ENCODE data around the gene SLC29A4. TPM values are rescaled to one million over a fixed set of nuclear protein-coding genes. Genes with fewer than 3 reads are reported as not detected.

Gene SLC29A4
- total RNA-seq, 1 donor from 2014 or later: 120 TPM

DNA sequence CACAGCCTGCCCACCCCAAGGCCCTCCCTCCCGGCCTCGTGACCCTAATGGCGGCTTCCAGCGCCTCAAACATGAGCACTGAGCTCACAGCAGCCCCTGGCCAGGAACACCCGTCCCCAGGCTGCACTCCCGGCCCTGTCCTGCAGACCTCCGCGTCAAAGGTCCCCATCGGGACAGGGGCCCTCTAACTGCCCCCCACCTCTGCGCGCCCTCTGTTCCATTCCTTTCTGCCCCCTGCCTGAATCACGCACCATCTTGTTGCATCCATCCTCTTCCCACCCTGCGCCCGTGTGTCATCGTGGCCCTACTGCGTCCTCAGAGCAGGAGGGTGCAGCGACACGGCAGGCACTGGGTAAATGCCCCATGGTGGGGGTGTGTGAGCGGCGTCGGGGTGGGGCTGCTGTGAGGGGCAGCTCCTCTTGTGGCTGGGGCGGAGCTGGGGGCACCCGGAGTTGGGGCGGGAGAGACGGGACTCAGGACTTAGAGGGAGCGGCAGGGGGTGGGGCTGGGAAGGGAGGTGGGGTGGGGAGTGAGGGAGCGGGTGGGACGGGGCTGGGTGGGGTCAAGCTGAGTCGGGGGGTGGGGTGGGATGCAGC lies 13.4 kb downstream of the SLC29A4 start:
- Mint-ChIP-seq H3K9me3 (ENCODE audit: low read depth) (no peaks in the 10 kb centered on the region), H3K4me3 (ENCODE audit: low read depth) (no peak overlapping the region), H3K27me3 (no peaks in the 10 kb centered on the region), H3K36me3 (ENCODE audit: insufficient read depth) (peaks cover 40% of the 10 kb centered on the region), H3K4me1 (ENCODE audit: low read depth) (peaks cover 4% of the 10 kb centered on the region), H3K27ac (no peak overlapping the region)
- TF ChIP-seq, protein P1, sequence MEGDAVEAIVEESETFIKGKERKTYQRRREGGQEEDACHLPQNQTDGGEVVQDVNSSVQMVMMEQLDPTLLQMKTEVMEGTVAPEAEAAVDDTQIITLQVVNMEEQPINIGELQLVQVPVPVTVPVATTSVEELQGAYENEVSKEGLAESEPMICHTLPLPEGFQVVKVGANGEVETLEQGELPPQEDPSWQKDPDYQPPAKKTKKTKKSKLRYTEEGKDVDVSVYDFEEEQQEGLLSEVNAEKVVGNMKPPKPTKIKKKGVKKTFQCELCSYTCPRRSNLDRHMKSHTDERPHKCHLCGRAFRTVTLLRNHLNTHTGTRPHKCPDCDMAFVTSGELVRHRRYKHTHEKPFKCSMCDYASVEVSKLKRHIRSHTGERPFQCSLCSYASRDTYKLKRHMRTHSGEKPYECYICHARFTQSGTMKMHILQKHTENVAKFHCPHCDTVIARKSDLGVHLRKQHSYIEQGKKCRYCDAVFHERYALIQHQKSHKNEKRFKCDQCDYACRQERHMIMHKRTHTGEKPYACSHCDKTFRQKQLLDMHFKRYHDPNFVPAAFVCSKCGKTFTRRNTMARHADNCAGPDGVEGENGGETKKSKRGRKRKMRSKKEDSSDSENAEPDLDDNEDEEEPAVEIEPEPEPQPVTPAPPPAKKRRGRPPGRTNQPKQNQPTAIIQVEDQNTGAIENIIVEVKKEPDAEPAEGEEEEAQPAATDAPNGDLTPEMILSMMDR (IDR thresholded peaks at IDR 0.05; ENCODE audit: unreplicated experiment): no peak
- DNase-seq (ENCODE audit: low spot score, unreplicated experiment): no peak

- peaks cover 42% of the 10 kb centered on the region for H3K36me3 Mint-ChIP-seq (ENCODE audit: insufficient read depth)
- no peaks in the 10 kb centered on the region for H3K9me3 Mint-ChIP-seq (ENCODE audit: low read depth)
- no peak for DNase-seq (ENCODE audit: low spot score, unreplicated experiment)
- H3K4me3 Mint-ChIP-seq (ENCODE audit: low read depth): no peak overlapping the region
- H3K4me1 Mint-ChIP-seq (ENCODE audit: low read depth): peaks cover 4% of the 10 kb centered on the region
- no peaks in the 10 kb centered on the region for H3K27me3 Mint-ChIP-seq
- TF ChIP-seq, protein P1 (IDR thresholded peaks at IDR 0.05; ENCODE audit: unreplicated experiment): no peak
- H3K27ac Mint-ChIP-seq: no peak overlapping the region
Measured at GRCh38 chr7:5296611-5297226, 14.0 kb downstream of the SLC29A4 start.

- no peaks in the 10 kb centered on the region for H3K4me1 Mint-ChIP-seq (ENCODE audit: low read depth)
- TF ChIP-seq, protein P1 (IDR thresholded peaks at IDR 0.05; ENCODE audit: unreplicated experiment): no peak
- no peak for DNase-seq (ENCODE audit: low spot score, unreplicated experiment)
- H3K36me3 Mint-ChIP-seq (ENCODE audit: insufficient read depth): peaks cover 35% of the 10 kb centered on the region
- H3K4me3 Mint-ChIP-seq (ENCODE audit: low read depth): no peak overlapping the region
- H3K27me3 Mint-ChIP-seq: no peaks in the 10 kb centered on the region
- no peak overlapping the region for H3K27ac Mint-ChIP-seq
- no peaks in the 10 kb centered on the region for H3K9me3 Mint-ChIP-seq (ENCODE audit: low read depth)
Measured at GRCh38 chr7:5300366-5300765, 17.6 kb downstream of the SLC29A4 start.

DNA sequence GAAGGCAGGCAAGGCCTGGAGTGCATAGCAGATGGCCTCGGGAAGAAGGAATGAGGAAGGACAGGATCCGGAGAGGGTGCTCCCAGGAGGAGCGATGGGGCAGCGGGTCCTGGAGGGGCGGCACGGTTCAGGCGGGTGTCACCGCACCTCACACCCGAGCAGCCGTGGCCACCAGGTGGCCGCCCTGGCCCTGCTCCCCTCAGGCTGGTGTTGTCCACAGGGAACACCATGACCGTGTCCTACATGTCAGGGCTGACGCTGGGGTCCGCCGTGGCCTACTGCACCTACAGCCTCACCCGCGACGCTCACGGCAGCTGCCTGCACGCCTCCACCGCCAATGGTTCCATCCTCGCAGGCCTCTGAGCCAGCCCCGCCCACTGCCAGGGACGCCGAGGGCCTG lies 19.8 kb downstream of the SLC29A4 start:
- Mint-ChIP-seq H3K4me1 (ENCODE audit: low read depth) (no peaks in the 10 kb centered on the region), H3K4me3 (ENCODE audit: low read depth) (no peak overlapping the region), H3K36me3 (ENCODE audit: insufficient read depth) (peaks cover 26% of the 10 kb centered on the region), H3K9me3 (ENCODE audit: low read depth) (no peaks in the 10 kb centered on the region), H3K27ac (peak overlapping the region; percentile 83), H3K27me3 (no peaks in the 10 kb centered on the region)
- TF ChIP-seq, protein P1 (IDR thresholded peaks at IDR 0.05; ENCODE audit: unreplicated experiment): peak; percentile 23
- DNase-seq (ENCODE audit: low spot score, unreplicated experiment): no peak

DNA sequence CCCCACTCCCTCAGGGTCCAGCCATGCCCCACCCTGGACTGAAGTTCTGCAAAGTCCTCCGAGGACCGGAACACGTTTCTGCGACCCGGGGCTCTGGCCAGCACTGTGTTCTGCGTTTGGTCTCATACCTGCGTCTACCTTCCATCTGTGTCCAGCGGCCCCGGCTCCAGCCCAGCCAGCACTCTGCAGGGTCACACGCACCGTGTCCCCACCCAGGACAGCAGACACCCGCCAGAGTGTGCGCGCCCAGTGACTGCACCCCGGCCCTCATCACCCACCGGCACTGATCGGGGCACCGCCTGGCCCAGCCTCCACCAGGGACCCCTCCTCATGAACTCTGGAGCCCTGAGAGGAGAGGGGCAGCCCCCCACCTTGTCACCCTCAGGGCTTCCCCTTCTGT lies 20.3 kb downstream of the SLC29A4 start:
- DNase-seq (ENCODE audit: low spot score, unreplicated experiment): no peak
- no peaks in the 10 kb centered on the region for H3K27me3 Mint-ChIP-seq
- peaks cover 25% of the 10 kb centered on the region for H3K36me3 Mint-ChIP-seq (ENCODE audit: insufficient read depth)
- no peaks in the 10 kb centered on the region for H3K9me3 Mint-ChIP-seq (ENCODE audit: low read depth)
- TF ChIP-seq, protein P1 (IDR thresholded peaks at IDR 0.05; ENCODE audit: unreplicated experiment): no peak
- peak overlapping the region; percentile 91 for H3K27ac Mint-ChIP-seq
- H3K4me1 Mint-ChIP-seq (ENCODE audit: low read depth): no peaks in the 10 kb centered on the region
- H3K4me3 Mint-ChIP-seq (ENCODE audit: low read depth): no peak overlapping the region
